K562 (cell line): ENCODE data around the gene ZSWIM8. TPM values are rescaled to one million over a fixed set of nuclear protein-coding genes. Genes with fewer than 3 reads are reported as not detected.

Source experiments
- AFF4 ChIP-seq: sonication (generic); formaldehyde crosslinking; IDR thresholded peaks from 2 replicates; pipeline ENCODE4 v1.8.0; 2023; ENCODE audit warnings: mild to moderate bottlenecking, missing genetic modification reagents
- ARNT ChIP-seq, 2 experiments: fragments of 450-650 bp; IDR thresholded peaks; 2 replicates each; pipeline ENCODE4 v1.6.1; 2016; ENCODE audit warnings: mild to moderate bottlenecking in 1 of 2
- BDP1 ChIP-seq: IDR thresholded peaks from 3 replicates; pipeline ENCODE4 v1.6.1; 2011; ENCODE audit not compliant: insufficient read length, insufficient read depth
- BRD4 ChIP-seq: fragments of 200-600 bp; sonication (generic); IDR thresholded peaks from 2 replicates; pipeline ENCODE4 v1.6.1; 2017; ENCODE audit warnings: inconsistent platforms
- FOXK1 ChIP-seq: sonication (generic); formaldehyde crosslinking; IDR thresholded peaks from 2 replicates; pipeline ENCODE4 v1.8.0; 2022; ENCODE audit warnings: missing genetic modification reagents, mild to moderate bottlenecking, borderline replicate concordance
- HDAC8 ChIP-seq: fragments of 450-650 bp; IDR thresholded peaks from 2 replicates; pipeline ENCODE4 v1.6.1; 2016; ENCODE audit warnings: mild to moderate bottlenecking, missing genetic modification characterization, moderate library complexity, missing compliant biosample characterization
- IRF2 ChIP-seq: sonication (generic); formaldehyde crosslinking; IDR thresholded peaks from 2 replicates; pipeline ENCODE4 v1.8.1; 2022; ENCODE audit warnings: mild to moderate bottlenecking, missing genetic modification reagents
- MIER1 ChIP-seq: fragments of 450-650 bp; IDR thresholded peaks from 2 replicates; pipeline ENCODE4 v1.6.1; 2016; ENCODE audit warnings: antibody characterized with exemption, mild to moderate bottlenecking, low read depth
- NCOA6 ChIP-seq: fragments of 450-650 bp; IDR thresholded peaks from 2 replicates; pipeline ENCODE4 v1.6.1; 2017; ENCODE audit warnings: mild to moderate bottlenecking
- NKRF ChIP-seq: fragments of 450-650 bp; IDR thresholded peaks from 2 replicates; pipeline ENCODE4 v1.6.1; 2016; ENCODE audit warnings: borderline replicate concordance
- NR3C1 ChIP-seq: sonication (generic); formaldehyde crosslinking; IDR thresholded peaks from 2 replicates; pipeline ENCODE4 v1.8.1; 2022; ENCODE audit warnings: missing genetic modification reagents
- SMAD2 ChIP-seq: fragments of 150-350 bp; IDR thresholded peaks from 2 replicates; pipeline ENCODE4 v1.6.1; 2014; ENCODE audit warnings: low read depth, mild to moderate bottlenecking, low read length
- SMAD3 ChIP-seq: fragments of 450-650 bp; formaldehyde crosslinking; conservative IDR thresholded peaks from 2 replicates; pipeline ENCODE4 v1.4.0; 2020; ENCODE audit warnings: mild to moderate bottlenecking
- SNIP1 ChIP-seq: fragments of 450-650 bp; IDR thresholded peaks from 2 replicates; pipeline ENCODE4 v1.7.1; 2017; ENCODE audit warnings: low read depth, mild to moderate bottlenecking
- TCF15 ChIP-seq: fragments of 250-450 bp; sonication (Bioruptor Pico); IDR thresholded peaks from 2 replicates; pipeline ENCODE4 v1.8.0; 2022; ENCODE audit warnings: moderate library complexity, mild to moderate bottlenecking, inconsistent platforms
- U2AF2 ChIP-seq: fragments of 200-400 bp; formaldehyde crosslinking; optimal IDR thresholded peaks from 2 replicates; pipeline ENCODE3; 2017; ENCODE audit warnings: low read depth, mild to moderate bottlenecking, low read length
- YY1 ChIP-seq, 3 experiments: IDR thresholded peaks; 2 replicates each; pipeline ENCODE4 v1.6.1; 2011; ENCODE audit warnings: low read length in 2 of 3, mild to moderate bottlenecking in 2 of 3, moderate library complexity in 2 of 3, borderline replicate concordance in 1 of 3, control low read depth in 1 of 3, low read depth in 1 of 3; ENCODE audit not compliant: insufficient read depth in 3 of 3, insufficient replicate concordance in 2 of 3, control insufficient read depth in 1 of 3, insufficient read length in 1 of 3; ENCODE audit errors: extremely low read depth in 1 of 3
- ZBTB43 ChIP-seq: sonication (generic); formaldehyde crosslinking; IDR thresholded peaks from 2 replicates; pipeline ENCODE4 v1.8.0; 2023; ENCODE audit warnings: mild to moderate bottlenecking, missing genetic modification reagents
- ZFPM2 ChIP-seq: fragments of 250-450 bp; sonication (Bioruptor Pico); IDR thresholded peaks from 2 replicates; pipeline ENCODE4 v1.5.1; 2022; ENCODE audit warnings: mild to moderate bottlenecking
- ZNF23 ChIP-seq: fragments of 250-450 bp; sonication (Bioruptor Pico); IDR thresholded peaks from 2 replicates; pipeline ENCODE4 v1.4.0; 2020; ENCODE audit warnings: mild to moderate bottlenecking
- ZNF717 ChIP-seq: fragments of 250-450 bp; sonication (Bioruptor Pico); IDR thresholded peaks from 2 replicates; pipeline ENCODE4 v1.5.0; 2021
- polyA plus RNA-seq, 8 experiments: library from polyadenylated mRNA; depleted of rRNA in 4 of 8; stranded (reverse) in 5 of 8; unstranded in 3 of 8; fragments of >200 nt; fragmentation: Nextera tagmentation in 2 of 8; fragmentation: Illumina TruSeq in 1 of 8; extraction: Ambion mirVana in 2 of 8; extraction: Trizol in 1 of 8; gene quantifications; 2 replicates each; pipeline versions ENCODE4 v1.2.1 to v1.2.3, GENCODE V29; 2011 to 2014; ENCODE audit warnings: inconsistent platforms in 1 of 8, missing spikeins in 1 of 8
- total RNA-seq, 7 experiments: library from RNA; depleted of rRNA in 6 of 7; stranded (reverse); fragments of >200 nt in 6 of 7; fragmentation: Illumina TruSeq in 2 of 7; extraction: Trizol in 2 of 7; gene quantifications; 2 replicates each; pipeline versions ENCODE4 v1.2.1 to v1.2.3, GENCODE V29; 2011 to 2021; ENCODE audit warnings: low replicate concordance in 1 of 7

Gene ZSWIM8
- total and polyA plus RNA-seq, 9 of the 15 experiments (the other 6 are each of a cell fraction or from before 2014, with no cell fraction given): 5.6 to 47.8 (median 26.7) TPM

- TF ChIP-seq IRF2 (CRISPR knock-in tag): no peak
- TF ChIP-seq ZBTB43 (CRISPR knock-in tag): peak; percentile 64; the same call in 1 of the 2 replicates
- no peak for TF ChIP-seq U2AF2
- no peak for TF ChIP-seq SMAD2
- peak; percentile 100 for TF ChIP-seq BRD4
- no peak for TF ChIP-seq MIER1
- TF ChIP-seq SMAD3: peak; percentile 90
- TF ChIP-seq NR3C1 (CRISPR knock-in tag): no peak
- TF ChIP-seq FOXK1 (CRISPR knock-in tag): 0 out of 2 replicates have a peak, but pooled peaks have one; percentile 72
- no peak; the same call in 1 of the 2 replicates for TF ChIP-seq HDAC8 (tag)
- peak; percentile 91 for TF ChIP-seq AFF4
- peak; percentile 55 to 93; a peak in 3 of 4 replicates for TF ChIP-seq ARNT (IDR thresholded peaks at IDR 0.05)
- TF ChIP-seq ZNF23 (CRISPR knock-in tag): peak; percentile 68
- no peak for TF ChIP-seq NCOA6
- no peak for TF ChIP-seq ZNF717
- peak; percentile 94 to 98 (median 96) for TF ChIP-seq YY1 (IDR thresholded peaks at IDR 0.05; ENCODE audit: borderline replicate concordance in 1 of 3, control insufficient read depth in 1 of 3, extremely low read depth in 1 of 3, insufficient read depth in 3 of 3, insufficient read length in 1 of 3, insufficient replicate concordance in 2 of 3, low read depth in 1 of 3, low read length in 2 of 3)
- peak; percentile 87 for TF ChIP-seq NKRF
- TF ChIP-seq ZFPM2: no peak
- TF ChIP-seq SNIP1: no peak
- no peak for TF ChIP-seq BDP1
- peak; percentile 83; the same call in 1 of the 2 replicates for TF ChIP-seq TCF15
Observed at GRCh38 chr10:73743905-73744663, 41.3 kb upstream of the ZSWIM8 start, which contains the start of gene SEC24C (continued).
